OCI-LY1 (cell line): Measurements from ENCODE around the gene DNAJB6.

Source experiments
- H2AFZ ChIP-seq: fragments of 200-600 bp; sonication (generic), shearing (Covaris generic); 2 replicates; pipeline ENCODE4 v1.6.0; 2014; ENCODE audit warnings: antibody characterized with exemption, mild to moderate bottlenecking, low read length
- H3F3A ChIP-seq: fragments of 200-600 bp; sonication (generic), shearing (Covaris generic); 2 replicates; pipeline ENCODE4 v1.6.0; 2014; ENCODE audit warnings: mild to moderate bottlenecking, antibody characterized with exemption, low read length, moderate library complexity; ENCODE audit not compliant: insufficient read depth
- H3K27ac ChIP-seq: fragments of 200-600 bp; sonication (generic); 2 replicates; pipeline ENCODE4 v1.5.1; 2014; ENCODE audit warnings: low read length, mixed run types, mild to moderate bottlenecking, low read depth; ENCODE audit not compliant: poor library complexity, severe bottlenecking
- H3K27me3 ChIP-seq: fragments of 200-600 bp; sonication (generic); 2 replicates; pipeline ENCODE4 v1.6.0; 2014; ENCODE audit warnings: antibody characterized with exemption, mild to moderate bottlenecking, low read length, moderate library complexity; ENCODE audit not compliant: insufficient read depth
- H3K36me3 ChIP-seq: fragments of 200-600 bp; sonication (generic); 2 replicates; pipeline ENCODE4 v1.6.1; 2014; ENCODE audit warnings: mild to moderate bottlenecking, antibody characterized with exemption, low read length, moderate library complexity, mixed read lengths; ENCODE audit not compliant: insufficient read depth
- H3K4me1 ChIP-seq: fragments of 200-600 bp; sonication (generic); 2 replicates; pipeline ENCODE4 v1.5.1; 2014; ENCODE audit warnings: mild to moderate bottlenecking, low read length, moderate library complexity; ENCODE audit not compliant: insufficient read depth, severe bottlenecking
- H3K4me2 ChIP-seq: fragments of 200-600 bp; sonication (generic), shearing (Covaris generic); 2 replicates; pipeline ENCODE4 v1.6.1; 2014; ENCODE audit warnings: low read length
- H3K4me3 ChIP-seq: fragments of 200-600 bp; sonication (generic); 2 replicates; pipeline ENCODE4 v1.5.1; 2014; ENCODE audit warnings: low read length, low read depth, mild to moderate bottlenecking, mixed read lengths; ENCODE audit not compliant: poor library complexity, severe bottlenecking
- H3K79me2 ChIP-seq: fragments of 200-600 bp; shearing (Covaris generic); 2 replicates; pipeline ENCODE4 v1.6.1; 2016; ENCODE audit warnings: mixed run types, low read length, mixed read lengths; ENCODE audit not compliant: insufficient read depth
- H3K9ac ChIP-seq: fragments of 200-600 bp; sonication (generic), shearing (Covaris generic); 2 replicates; pipeline ENCODE4 v1.6.1; 2014; ENCODE audit warnings: mild to moderate bottlenecking, low read length, mixed read lengths
- H3K9me2 ChIP-seq: fragments of 200-600 bp; sonication (generic), shearing (Covaris generic); 2 replicates; pipeline ENCODE4 v1.6.1; 2014; ENCODE audit warnings: low read depth, mild to moderate bottlenecking, low read length, mixed read lengths
- H3K9me3 ChIP-seq: fragments of 200-600 bp; shearing (Covaris generic); 2 replicates; pipeline ENCODE4 v1.6.1; 2014; ENCODE audit warnings: low read length, mixed read lengths
- H4K20me1 ChIP-seq: fragments of 200-600 bp; sonication (generic), shearing (Covaris generic); 2 replicates; pipeline ENCODE4 v1.6.0; 2016; ENCODE audit warnings: mild to moderate bottlenecking, low read length; ENCODE audit not compliant: insufficient read depth
- CTCF ChIP-seq: fragments of 200-600 bp; sonication (generic), shearing (Covaris generic); IDR thresholded peaks from 2 replicates; pipeline ENCODE4 v1.5.1; 2017; ENCODE audit warnings: mild to moderate bottlenecking, antibody characterized with exemption, low read length, moderate library complexity, mixed read lengths
- EZH2 ChIP-seq: fragments of 200-600 bp; sonication (generic), shearing (Covaris generic); IDR thresholded peaks from 2 replicates; pipeline ENCODE4 v1.8.0; 2017; ENCODE audit warnings: borderline replicate concordance, mixed run types, mild to moderate bottlenecking, antibody characterized with exemption, low read length, moderate library complexity, mixed read lengths

Gene DNAJB6

GRCh38 chr7:157397731-157398691 is 61.2 kb downstream of the DNAJB6 start:
- H3K9ac ChIP-seq: no peak overlapping the region
- no peak overlapping the region for H3K4me2 ChIP-seq
- no peaks in the 10 kb centered on the region for H3K9me2 ChIP-seq
- peaks cover 86% of the 10 kb centered on the region for H3K36me3 ChIP-seq
- no peaks in the 10 kb centered on the region; the same call in 1 of the 2 replicates for H3K79me2 ChIP-seq
- peak; percentile 72 for TF ChIP-seq CTCF
- TF ChIP-seq EZH2: no peak
- no peak overlapping the region for H3K4me3 ChIP-seq
- H3K9me3 ChIP-seq: no peaks in the 10 kb centered on the region
- H3F3A ChIP-seq: no peaks in the 10 kb centered on the region
- no peaks in the 10 kb centered on the region for H3K27me3 ChIP-seq
- no peak overlapping the region for H2AFZ ChIP-seq
- H3K4me1 ChIP-seq: peaks cover 10% of the 10 kb centered on the region
- peak overlapping the region; percentile 53 for H3K27ac ChIP-seq
- no peaks in the 10 kb centered on the region for H4K20me1 ChIP-seq

DNA sequence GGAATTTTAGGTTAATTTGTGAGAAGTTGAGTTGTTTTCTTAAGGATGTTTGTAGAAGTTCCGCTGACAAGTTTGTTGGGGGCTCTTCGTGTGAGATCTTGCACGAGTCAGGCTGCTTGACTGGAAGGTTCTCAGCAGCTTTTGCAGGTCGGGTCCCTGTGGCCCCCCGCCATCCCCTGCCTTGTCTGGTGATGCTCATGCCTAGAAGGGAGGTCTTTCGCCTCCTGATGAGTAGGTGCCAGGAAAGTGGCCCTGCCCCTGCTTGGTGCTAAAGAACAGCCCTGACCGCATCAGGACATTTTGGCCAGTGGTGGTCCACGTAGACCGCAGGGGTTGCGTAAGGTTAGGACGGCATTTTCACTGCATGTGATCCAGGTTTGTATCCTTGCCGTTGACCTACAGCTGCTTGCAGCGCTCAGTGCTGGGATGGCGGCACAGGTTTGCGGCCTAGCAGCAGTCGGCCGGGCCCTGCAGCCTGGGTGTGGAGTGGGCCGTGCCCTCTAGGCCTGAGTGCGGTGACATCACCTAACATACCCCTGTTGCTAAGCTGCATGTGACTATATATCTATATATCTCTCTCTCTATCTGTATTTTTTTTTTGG is 62.4 kb downstream of the DNAJB6 start:
- H3K4me1 ChIP-seq: peaks cover 10% of the 10 kb centered on the region
- H3K4me2 ChIP-seq: no peak overlapping the region
- H2AFZ ChIP-seq: no peak overlapping the region
- no peaks in the 10 kb centered on the region for H4K20me1 ChIP-seq
- no peaks in the 10 kb centered on the region for H3K9me3 ChIP-seq
- H3K27me3 ChIP-seq: no peaks in the 10 kb centered on the region
- TF ChIP-seq CTCF (no peak), EZH2 (no peak)
- H3K36me3 ChIP-seq: peaks cover 84% of the 10 kb centered on the region
- H3K27ac ChIP-seq: no peak overlapping the region
- H3K9ac ChIP-seq: no peak overlapping the region
- no peaks in the 10 kb centered on the region for H3F3A ChIP-seq
- no peaks in the 10 kb centered on the region for H3K9me2 ChIP-seq
- H3K79me2 ChIP-seq: no peaks in the 10 kb centered on the region; the same call in 1 of the 2 replicates
- no peak overlapping the region for H3K4me3 ChIP-seq

DNA sequence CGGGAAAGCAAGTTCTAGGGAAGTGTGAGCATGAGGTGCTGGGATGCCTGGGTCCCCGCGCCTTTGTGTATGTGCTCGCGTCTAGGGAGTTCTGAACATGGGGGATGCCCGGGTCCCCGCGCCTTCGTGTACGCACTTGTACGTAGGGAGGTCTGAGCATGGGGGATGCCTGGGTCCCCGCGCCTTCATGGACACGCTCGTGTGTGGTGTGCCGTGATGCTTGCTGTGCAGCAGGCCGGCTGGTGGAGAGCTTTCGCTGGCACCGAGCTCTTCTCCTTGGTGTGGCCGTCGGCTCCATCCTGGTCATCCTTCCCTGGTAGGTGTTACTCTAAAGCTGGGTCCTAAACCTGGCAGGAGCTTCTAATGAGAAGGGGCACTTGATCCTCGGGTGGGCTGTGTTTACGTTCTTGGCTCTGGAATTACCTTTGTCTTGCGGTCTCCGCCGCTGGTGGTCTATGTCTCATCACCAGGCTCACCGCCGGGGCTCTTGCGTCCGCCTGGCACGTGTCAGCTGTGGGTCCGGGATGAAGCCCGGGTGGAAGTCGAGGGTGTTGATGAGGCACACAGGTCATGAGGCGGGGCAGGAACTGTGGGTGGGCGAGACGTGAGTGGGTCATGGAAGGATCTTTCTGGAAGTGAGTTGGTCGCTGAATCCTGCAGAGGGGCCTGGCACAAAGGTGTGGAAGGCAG is 63.5 kb downstream of the DNAJB6 start:
- Histone ChIP-seq H4K20me1 (no peaks in the 10 kb centered on the region), H3F3A (no peaks in the 10 kb centered on the region), H3K9me3 (no peaks in the 10 kb centered on the region), H3K36me3 (peaks cover 82% of the 10 kb centered on the region), H3K4me3 (no peak overlapping the region), H3K4me1 (peaks cover 10% of the 10 kb centered on the region), H2AFZ (no peak overlapping the region), H3K79me2 (no peaks in the 10 kb centered on the region), H3K9me2 (no peaks in the 10 kb centered on the region), H3K9ac (no peak overlapping the region), H3K27me3 (no peaks in the 10 kb centered on the region), H3K4me2 (no peak overlapping the region), H3K27ac (no peak overlapping the region)
- TF ChIP-seq EZH2: no peak
- TF ChIP-seq CTCF: no peak
